SH-SY5Y (cell line): Measurements from ENCODE around the gene IGSF5.

Experiments used
- GATA2 ChIP-seq: IDR thresholded peaks from 2 replicates; pipeline ENCODE4 v1.6.1; 2011; ENCODE audit warnings: mild to moderate bottlenecking, low read depth, low read length
- GATA3 ChIP-seq: IDR thresholded peaks from 2 replicates; pipeline ENCODE4 v1.6.1; 2011; ENCODE audit warnings: low read depth, mild to moderate bottlenecking, low read length, moderate library complexity

DNA sequence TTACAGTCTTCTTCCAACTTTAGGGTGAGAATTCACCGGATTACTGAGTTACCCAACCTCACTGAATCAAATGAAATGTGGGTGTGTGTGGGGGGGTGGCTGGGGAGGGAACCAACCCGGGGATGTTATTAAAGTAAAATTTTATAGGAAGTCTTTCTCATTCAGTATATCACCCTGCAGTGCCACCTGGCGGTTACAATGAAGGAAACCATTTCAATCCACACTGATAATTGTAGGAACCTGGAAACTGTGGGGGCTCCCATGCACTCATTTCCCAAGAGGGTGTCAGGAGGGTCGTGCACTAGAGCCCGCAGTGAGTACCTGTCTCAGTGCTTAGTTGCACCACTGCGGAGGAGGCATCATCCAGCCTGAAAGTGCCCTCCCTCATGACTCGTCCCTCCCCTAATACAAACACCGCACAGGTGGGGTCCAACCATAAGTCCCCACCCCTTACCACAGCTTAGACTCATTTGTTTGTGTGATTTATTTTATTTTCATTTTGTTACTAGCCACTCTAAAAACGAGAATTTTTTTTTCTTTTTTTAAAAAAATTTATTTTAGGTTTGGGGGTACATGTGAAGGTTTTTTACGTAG, 29.1 kb upstream of the IGSF5 start:
- no peak for TF ChIP-seq GATA3
- no peak for TF ChIP-seq GATA2
